ENCODE measurements around the gene KLK15. TPM values are rescaled to one million over a fixed set of nuclear protein-coding genes. Genes with fewer than 3 reads are reported as not detected.

Gene KLK15
- total and polyA plus RNA-seq, 10 of the 15 experiments (the other 5 are each of a cell fraction or from before 2014, with no cell fraction given) = 0.04 to 0.08 TPM; not detected in 8

GRCh38 chr19:50854636-50855410, 21.4 kb upstream of the KLK15 start, which contains the start of gene KLK3 (continued):
- no peak for TF ChIP-seq ETV6 (conservative IDR thresholded peaks at IDR 0.05 in 1 of 2, IDR thresholded peaks at IDR 0.05 in 1 of 2; ENCODE audit: borderline replicate concordance in 1 of 2, low read depth in 1 of 2)

DNA sequence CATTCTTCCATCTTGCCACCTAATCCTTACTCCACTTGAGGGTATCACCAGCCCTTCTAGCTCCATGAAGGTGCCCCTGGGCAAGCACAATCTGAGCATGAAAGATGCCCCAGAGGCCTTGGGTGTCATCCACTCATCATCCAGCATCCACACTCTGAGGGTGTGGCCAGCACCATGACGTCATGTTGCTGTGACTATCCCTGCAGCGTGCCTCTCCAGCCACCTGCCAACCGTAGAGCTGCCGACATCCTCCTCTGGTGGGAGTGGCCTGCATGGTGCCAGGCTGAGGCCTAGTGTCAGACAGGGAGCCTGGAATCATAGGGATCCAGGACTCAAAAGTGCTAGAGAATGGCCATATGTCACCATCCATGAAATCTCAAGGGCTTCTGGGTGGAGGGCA, 18.2 kb upstream of the KLK15 start:
- Histone ChIP-seq H3K27me3 (replicated peaks in 1 of 2; ENCODE audit: control insufficient read depth in 2 of 2, insufficient read depth in 2 of 2, low read length in 1 of 2) (no peaks in the 10 kb centered on the region; a peak in 1 of 4 replicates), H2AFZ (ENCODE audit: control insufficient read depth, low read depth, low read length) (no peak overlapping the region), H3K79me2 (ENCODE audit: control insufficient read depth, insufficient read depth, low read length) (no peaks in the 10 kb centered on the region), H3K4me1 (ENCODE audit: control insufficient read depth, insufficient read depth, low read length) (no peaks in the 10 kb centered on the region), H3K4me2 (ENCODE audit: control insufficient read depth, insufficient read depth) (no peak overlapping the region), H3K9ac (ENCODE audit: control insufficient read depth, insufficient read depth, low read length) (no peak overlapping the region), H4K20me1 (ENCODE audit: control insufficient read depth, insufficient read depth) (no peaks in the 10 kb centered on the region), H3K4me3 (no peak overlapping the region), H3K9me3 (replicated peaks; ENCODE audit: control insufficient read depth, insufficient read depth, low read length) (no peaks in the 10 kb centered on the region; the same call in 2 of the 3 replicates), H3K27ac (ENCODE audit: control insufficient read depth, insufficient read depth) (no peak overlapping the region), H3K36me3 (ENCODE audit: control insufficient read depth in 2 of 2, insufficient read depth in 2 of 2, low read length in 1 of 2) (no peaks in the 10 kb centered on the region)
- SMC1A ChIA-PET (ENCODE audit: uncharacterized antibody, unreplicated experiment) = interaction anchor here (1.7 kb wide), 1 partner anchor 8 kb away, joined by 6 read pairs; no protein-coding TSS in a partner anchor
- CTCF ChIA-PET = no interaction called here
- FAIRE-seq (no peak), DNase-seq (ENCODE audit: low read depth, low spot score) (no peak), ATAC-seq (no peak)
- no peak for TF ChIP-seq MXI1 (IDR thresholded peaks at IDR 0.05; ENCODE audit: low read depth, low read length)
- no peak for TF ChIP-seq ZBTB4 (CRISPR knock-in tag; IDR thresholded peaks at IDR 0.05)
- TF ChIP-seq NR2C2 (IDR thresholded peaks at IDR 0.05; ENCODE audit: borderline replicate concordance, control insufficient read depth, insufficient read length, low read depth) = no peak
- no peak for TF ChIP-seq CHD4 (IDR thresholded peaks at IDR 0.05)
- TF ChIP-seq, protein P1, sequence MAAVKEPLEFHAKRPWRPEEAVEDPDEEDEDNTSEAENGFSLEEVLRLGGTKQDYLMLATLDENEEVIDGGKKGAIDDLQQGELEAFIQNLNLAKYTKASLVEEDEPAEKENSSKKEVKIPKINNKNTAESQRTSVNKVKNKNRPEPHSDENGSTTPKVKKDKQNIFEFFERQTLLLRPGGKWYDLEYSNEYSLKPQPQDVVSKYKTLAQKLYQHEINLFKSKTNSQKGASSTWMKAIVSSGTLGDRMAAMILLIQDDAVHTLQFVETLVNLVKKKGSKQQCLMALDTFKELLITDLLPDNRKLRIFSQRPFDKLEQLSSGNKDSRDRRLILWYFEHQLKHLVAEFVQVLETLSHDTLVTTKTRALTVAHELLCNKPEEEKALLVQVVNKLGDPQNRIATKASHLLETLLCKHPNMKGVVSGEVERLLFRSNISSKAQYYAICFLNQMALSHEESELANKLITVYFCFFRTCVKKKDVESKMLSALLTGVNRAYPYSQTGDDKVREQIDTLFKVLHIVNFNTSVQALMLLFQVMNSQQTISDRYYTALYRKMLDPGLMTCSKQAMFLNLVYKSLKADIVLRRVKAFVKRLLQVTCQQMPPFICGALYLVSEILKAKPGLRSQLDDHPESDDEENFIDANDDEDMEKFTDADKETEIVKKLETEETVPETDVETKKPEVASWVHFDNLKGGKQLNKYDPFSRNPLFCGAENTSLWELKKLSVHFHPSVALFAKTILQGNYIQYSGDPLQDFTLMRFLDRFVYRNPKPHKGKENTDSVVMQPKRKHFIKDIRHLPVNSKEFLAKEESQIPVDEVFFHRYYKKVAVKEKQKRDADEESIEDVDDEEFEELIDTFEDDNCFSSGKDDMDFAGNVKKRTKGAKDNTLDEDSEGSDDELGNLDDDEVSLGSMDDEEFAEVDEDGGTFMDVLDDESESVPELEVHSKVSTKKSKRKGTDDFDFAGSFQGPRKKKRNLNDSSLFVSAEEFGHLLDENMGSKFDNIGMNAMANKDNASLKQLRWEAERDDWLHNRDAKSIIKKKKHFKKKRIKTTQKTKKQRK (IDR thresholded peaks at IDR 0.05; ENCODE audit: low read depth, low read length) = no peak
- TF ChIP-seq SMC3 (IDR thresholded peaks at IDR 0.05; ENCODE audit: borderline replicate concordance, low read length) = no peak
- no peak for TF ChIP-seq POLR2AphosphoS5 (IDR thresholded peaks at IDR 0.05; ENCODE audit: low read length)
- TF ChIP-seq, protein P2, sequence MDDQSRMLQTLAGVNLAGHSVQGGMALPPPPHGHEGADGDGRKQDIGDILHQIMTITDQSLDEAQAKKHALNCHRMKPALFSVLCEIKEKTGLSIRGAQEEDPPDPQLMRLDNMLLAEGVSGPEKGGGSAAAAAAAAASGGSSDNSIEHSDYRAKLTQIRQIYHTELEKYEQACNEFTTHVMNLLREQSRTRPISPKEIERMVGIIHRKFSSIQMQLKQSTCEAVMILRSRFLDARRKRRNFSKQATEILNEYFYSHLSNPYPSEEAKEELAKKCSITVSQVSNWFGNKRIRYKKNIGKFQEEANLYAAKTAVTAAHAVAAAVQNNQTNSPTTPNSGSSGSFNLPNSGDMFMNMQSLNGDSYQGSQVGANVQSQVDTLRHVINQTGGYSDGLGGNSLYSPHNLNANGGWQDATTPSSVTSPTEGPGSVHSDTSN (IDR thresholded peaks at IDR 0.05; ENCODE audit: insufficient replicate concordance, low read depth, low read length) = no peak
- no TSS peak for BruUV-seq (replicated peaks)
- 48% methylated on average over 4 of the region's 4 CpGs for WGBS (ENCODE audit: insufficient coverage, insufficient replicate concordance, low lambda C conversion rate, missing lambda C conversion rate)
- RAD21 ChIA-PET (ENCODE audit: unreplicated experiment) = no interaction called here
- POLR2A ChIA-PET = no interaction called here
- intact Hi-C loops (cut with micrococcal nuclease; ENCODE audit: unreplicated experiment) (no loop called here), in situ Hi-C loops (cut with MboI) (no loop called here)
